OCI-LY7 (cell line): ENCODE data around the gene LRRC42. TPM values are rescaled to one million over a fixed set of nuclear protein-coding genes. Genes with fewer than 3 reads are reported as not detected.

Experiments used
- BruUV-seq: library from RNA; stranded (reverse); fragments of 400-500 nt; replicated peaks from 2 replicates; lab custom pipeline; 2021; lab: Mats Ljungman, UMichigan
- CTCF ChIA-PET: fragments of 300-600 bp; sonication (Branson Sonifier 250); formaldehyde crosslinking; loops from one replicate; lab custom pipeline; 2022; ENCODE audit warnings: antibody characterized with exemption; ENCODE audit not compliant: unreplicated experiment; lab: Charles Lee
- POLR2A ChIA-PET: fragments of 300-600 bp; sonication (Branson Sonifier 250); formaldehyde crosslinking; loops from one replicate; lab custom pipeline; 2022; ENCODE audit warnings: antibody characterized with exemption; lab: Charles Lee
- DNase-seq: peaks from one replicate; pipeline ENCODE4 v3.0.0-alpha.2; 2015; ENCODE audit warnings: low spot score
- H2AFZ ChIP-seq: fragments of 200-600 bp; sonication (generic), shearing (Covaris generic); 2 replicates; pipeline ENCODE4 v1.6.1; 2014; ENCODE audit warnings: mild to moderate bottlenecking, antibody characterized with exemption, low read length, moderate library complexity
- H3K27ac ChIP-seq: fragments of 200-600 bp; sonication (generic); 2 replicates; pipeline ENCODE4 v1.5.1; 2014; ENCODE audit warnings: mixed run types, low read depth, mild to moderate bottlenecking, moderate library complexity, low read length, inconsistent platforms; ENCODE audit not compliant: poor library complexity, severe bottlenecking
- H3K36me3 ChIP-seq: fragments of 200-600 bp; sonication (generic); 2 replicates; pipeline ENCODE4 v1.6.1; 2014; ENCODE audit warnings: mild to moderate bottlenecking, antibody characterized with exemption, low read length, moderate library complexity, mixed read lengths; ENCODE audit not compliant: insufficient read depth
- H3K4me1 ChIP-seq: fragments of 200-600 bp; sonication (generic); 2 replicates; pipeline ENCODE4 v1.5.1; 2014; ENCODE audit warnings: mild to moderate bottlenecking, low read length; ENCODE audit not compliant: insufficient read depth, poor library complexity, severe bottlenecking
- H3K4me2 ChIP-seq: fragments of 200-600 bp; sonication (generic); 2 replicates; pipeline ENCODE4 v1.6.1; 2014; ENCODE audit warnings: mild to moderate bottlenecking, low read length
- H3K4me3 ChIP-seq: fragments of 200-600 bp; sonication (generic); 2 replicates; pipeline ENCODE4 v1.5.1; 2014; ENCODE audit warnings: mild to moderate bottlenecking, low read depth, low read length; ENCODE audit not compliant: poor library complexity, severe bottlenecking
- H3K79me2 ChIP-seq: fragments of 200-600 bp; sonication (generic); 2 replicates; pipeline ENCODE4 v1.6.1; 2016; ENCODE audit warnings: low read depth, mild to moderate bottlenecking, low read length, moderate library complexity, mixed read lengths; ENCODE audit not compliant: insufficient read depth
- H3K9me2 ChIP-seq: fragments of 200-600 bp; sonication (generic); 2 replicates; pipeline ENCODE4 v1.6.1; 2016; ENCODE audit warnings: mild to moderate bottlenecking, low read length, mixed read lengths; ENCODE audit not compliant: insufficient read depth
- H3K9me3 ChIP-seq: fragments of 200-600 bp; sonication (generic); 2 replicates; pipeline ENCODE4 v1.6.1; 2014; ENCODE audit warnings: mild to moderate bottlenecking, mixed run types, low read length, mixed read lengths
- H4K20me1 ChIP-seq: fragments of 200-600 bp; sonication (generic); 2 replicates; pipeline ENCODE4 v1.6.1; 2014; ENCODE audit warnings: mild to moderate bottlenecking, antibody characterized with exemption, low read length, moderate library complexity, mixed read lengths; ENCODE audit not compliant: insufficient read depth
- EZH2phosphoT487 ChIP-seq: fragments of 200-600 bp; sonication (generic); IDR thresholded peaks from 2 replicates; pipeline ENCODE4 v1.6.1; 2018; ENCODE audit warnings: low read depth, borderline replicate concordance, mild to moderate bottlenecking, mixed run types, antibody characterized with exemption, low read length, moderate library complexity, mixed read lengths
- intact Hi-C: fragments of 100-400 bp; cut with micrococcal nuclease; formaldehyde crosslinking; loops from one replicate; pipeline ENCODE4 v1.10.0; 2022; ENCODE audit not compliant: unreplicated experiment
- total RNA-seq, 2 experiments: library from RNA; depleted of rRNA in 1 of 2; stranded (reverse); fragments of >200 nt in 1 of 2; shearing (Covaris generic) in 1 of 2; gene quantifications; 2 replicates each; pipeline ENCODE4 v1.2.3, GENCODE V29; 2014 to 2022
- TF ChIP-seq, protein P1 (sequence below): fragments of 200-600 bp; sonication (generic); conservative IDR thresholded peaks from 2 replicates; pipeline ENCODE4 v1.5.1; 2014; ENCODE audit warnings: mild to moderate bottlenecking, antibody characterized with exemption, low read length, moderate library complexity, mixed read lengths

The LRRC42 gene
- total RNA-seq, 2 experiments from 2014 or later, result 17.5 to 18.5 TPM

DNA sequence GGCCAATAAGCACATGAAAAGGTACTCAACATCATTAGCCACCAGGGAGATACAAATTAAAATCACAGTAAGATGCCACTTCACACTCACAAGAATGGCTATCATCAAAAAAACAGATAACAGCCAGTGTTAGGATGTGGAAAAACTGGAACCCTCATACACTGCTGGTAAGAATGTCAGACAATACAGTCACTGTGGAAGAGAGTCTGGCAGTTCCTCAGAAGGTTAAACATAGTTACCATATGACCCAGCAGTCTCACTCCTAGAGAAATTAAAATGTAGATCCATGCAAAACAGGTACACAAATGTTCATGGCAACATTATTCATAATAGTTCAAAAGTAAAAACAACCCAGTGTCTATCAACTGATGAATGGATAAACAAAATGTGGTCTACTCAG, 38.6 kb downstream of the LRRC42 start:
- no peak overlapping the region for H2AFZ ChIP-seq
- no peaks in the 10 kb centered on the region for H3K4me1 ChIP-seq
- no peaks in the 10 kb centered on the region for H3K9me2 ChIP-seq
- ChIA-PET POLR2A (no interaction called here), CTCF (no interaction called here)
- H3K4me3 ChIP-seq, result no peak overlapping the region
- H4K20me1 ChIP-seq, result no peaks in the 10 kb centered on the region
- H3K27ac ChIP-seq, result no peak overlapping the region
- TF ChIP-seq, protein P1, sequence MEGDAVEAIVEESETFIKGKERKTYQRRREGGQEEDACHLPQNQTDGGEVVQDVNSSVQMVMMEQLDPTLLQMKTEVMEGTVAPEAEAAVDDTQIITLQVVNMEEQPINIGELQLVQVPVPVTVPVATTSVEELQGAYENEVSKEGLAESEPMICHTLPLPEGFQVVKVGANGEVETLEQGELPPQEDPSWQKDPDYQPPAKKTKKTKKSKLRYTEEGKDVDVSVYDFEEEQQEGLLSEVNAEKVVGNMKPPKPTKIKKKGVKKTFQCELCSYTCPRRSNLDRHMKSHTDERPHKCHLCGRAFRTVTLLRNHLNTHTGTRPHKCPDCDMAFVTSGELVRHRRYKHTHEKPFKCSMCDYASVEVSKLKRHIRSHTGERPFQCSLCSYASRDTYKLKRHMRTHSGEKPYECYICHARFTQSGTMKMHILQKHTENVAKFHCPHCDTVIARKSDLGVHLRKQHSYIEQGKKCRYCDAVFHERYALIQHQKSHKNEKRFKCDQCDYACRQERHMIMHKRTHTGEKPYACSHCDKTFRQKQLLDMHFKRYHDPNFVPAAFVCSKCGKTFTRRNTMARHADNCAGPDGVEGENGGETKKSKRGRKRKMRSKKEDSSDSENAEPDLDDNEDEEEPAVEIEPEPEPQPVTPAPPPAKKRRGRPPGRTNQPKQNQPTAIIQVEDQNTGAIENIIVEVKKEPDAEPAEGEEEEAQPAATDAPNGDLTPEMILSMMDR, result no peak
- no peak for TF ChIP-seq EZH2phosphoT487
- no peaks in the 10 kb centered on the region for H3K36me3 ChIP-seq
- BruUV-seq, result no TSS peak
- no peak overlapping the region for H3K4me2 ChIP-seq
- H3K79me2 ChIP-seq, result no peaks in the 10 kb centered on the region
- no peaks in the 10 kb centered on the region for H3K9me3 ChIP-seq
- DNase-seq, result no peak
- intact Hi-C loops, result no loop called here

DNA sequence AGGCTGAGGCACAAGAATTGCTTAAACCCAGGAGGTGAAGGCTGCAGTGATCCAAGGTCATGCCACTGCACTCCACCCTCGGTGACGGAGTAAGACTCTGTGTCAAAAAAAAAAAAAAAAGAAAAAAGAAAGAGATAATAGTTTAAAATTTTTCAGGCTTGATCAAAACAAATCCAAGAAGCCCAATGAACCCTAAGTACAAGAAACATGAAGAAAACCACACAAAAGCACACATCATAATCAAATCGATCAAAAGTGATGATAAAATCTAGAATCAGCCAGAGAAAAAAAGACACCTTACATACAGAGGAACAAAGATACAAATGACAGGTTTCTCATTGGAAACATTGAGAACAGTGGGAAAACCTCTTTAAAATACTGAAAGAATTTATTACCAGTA, 40.3 kb downstream of the LRRC42 start:
- no peaks in the 10 kb centered on the region for H3K9me2 ChIP-seq
- no peak overlapping the region for H3K27ac ChIP-seq
- no peak overlapping the region for H3K4me2 ChIP-seq
- H4K20me1 ChIP-seq, result no peaks in the 10 kb centered on the region
- no peaks in the 10 kb centered on the region for H3K36me3 ChIP-seq
- TF ChIP-seq EZH2phosphoT487, result no peak
- TF ChIP-seq, protein P1, result no peak
- POLR2A ChIA-PET, result no interaction called here
- DNase-seq, result no peak
- intact Hi-C loops, result no loop called here
- no peaks in the 10 kb centered on the region for H3K9me3 ChIP-seq
- no peaks in the 10 kb centered on the region for H3K79me2 ChIP-seq
- no TSS peak for BruUV-seq
- H2AFZ ChIP-seq, result no peak overlapping the region
- no peaks in the 10 kb centered on the region for H3K4me1 ChIP-seq
- CTCF ChIA-PET, result no interaction called here
- no peak overlapping the region for H3K4me3 ChIP-seq

DNA sequence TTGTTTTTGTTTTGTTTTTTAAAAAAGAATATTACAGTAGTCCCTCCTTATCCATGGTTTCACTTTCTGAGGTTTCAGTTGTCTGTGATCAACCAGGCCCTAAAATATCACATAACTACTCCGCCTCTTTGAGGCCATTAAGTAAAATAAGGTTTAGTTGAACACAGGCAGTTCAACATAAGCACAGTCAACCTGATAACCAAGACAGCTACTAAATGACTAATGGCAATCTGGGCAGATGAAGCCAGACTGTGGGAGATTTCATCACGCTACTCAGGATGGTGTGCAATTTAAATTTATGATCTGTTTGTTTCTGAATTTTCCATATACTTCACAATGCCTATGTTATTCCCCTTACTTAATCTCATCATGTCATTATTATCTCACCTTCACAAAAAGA, 41.7 kb downstream of the LRRC42 start:
- BruUV-seq, result no TSS peak
- ChIA-PET CTCF (no interaction called here), POLR2A (no interaction called here)
- H3K4me2 ChIP-seq, result no peak overlapping the region
- intact Hi-C loops, result no loop called here
- no peaks in the 10 kb centered on the region for H3K9me2 ChIP-seq
- TF ChIP-seq, protein P1, result no peak
- TF ChIP-seq EZH2phosphoT487, result no peak
- H3K79me2 ChIP-seq, result no peaks in the 10 kb centered on the region
- no peaks in the 10 kb centered on the region for H3K36me3 ChIP-seq
- H3K4me3 ChIP-seq, result no peak overlapping the region
- no peaks in the 10 kb centered on the region for H4K20me1 ChIP-seq
- no peak overlapping the region for H2AFZ ChIP-seq
- H3K9me3 ChIP-seq, result no peaks in the 10 kb centered on the region
- H3K27ac ChIP-seq, result no peak overlapping the region
- H3K4me1 ChIP-seq, result no peaks in the 10 kb centered on the region
- DNase-seq, result no peak
